SU-DHL-6 (cell line): ENCODE data around the gene RDH8.

Source experiments
- H2AFZ ChIP-seq: fragments of 200-600 bp; sonication (generic); 2 replicates; pipeline ENCODE4 v1.6.1; 2014; ENCODE audit warnings: low read depth, mild to moderate bottlenecking, moderate library complexity, mixed read lengths, antibody characterized with exemption, low read length; ENCODE audit not compliant: severe bottlenecking
- H3F3A ChIP-seq: fragments of 200-600 bp; shearing (Covaris generic); 2 replicates; pipeline ENCODE4 v1.6.0; 2016; ENCODE audit warnings: antibody characterized with exemption, mild to moderate bottlenecking; ENCODE audit not compliant: insufficient read depth
- H3K27ac ChIP-seq: fragments of 200-600 bp; sonication (generic); 2 replicates; pipeline ENCODE4 v1.5.1; 2016; ENCODE audit warnings: low read depth, mild to moderate bottlenecking, low read length, moderate library complexity, mixed read lengths
- H3K27me3 ChIP-seq: fragments of 200-600 bp; sonication (generic), shearing (Covaris generic); 2 replicates; pipeline ENCODE4 v1.6.0; 2014; ENCODE audit warnings: mild to moderate bottlenecking, low read length
- H3K36me3 ChIP-seq: fragments of 200-600 bp; sonication (generic); 2 replicates; pipeline ENCODE4 v1.6.1; 2014; ENCODE audit warnings: mild to moderate bottlenecking, low read length, mixed read lengths
- H3K4me2 ChIP-seq: fragments of 300-600, 200-600 bp; shearing (Covaris generic), sonication (generic); 2 replicates; pipeline ENCODE4 v1.6.0; 2014; ENCODE audit warnings: low read length, low read depth, mild to moderate bottlenecking; ENCODE audit not compliant: poor library complexity, severe bottlenecking
- H3K4me3 ChIP-seq: fragments of 200-600 bp; sonication (generic); 2 replicates; pipeline ENCODE4 v1.5.1; 2014; ENCODE audit warnings: antibody characterized with exemption, low read length, mild to moderate bottlenecking, mixed read lengths; ENCODE audit not compliant: insufficient read depth, poor library complexity, severe bottlenecking
- H3K79me2 ChIP-seq: fragments of 200-600 bp; sonication (generic); 2 replicates; pipeline ENCODE4 v1.6.1; 2014; ENCODE audit warnings: mild to moderate bottlenecking, low read length, moderate library complexity; ENCODE audit not compliant: insufficient read depth
- H3K9ac ChIP-seq: fragments of 200-600 bp; sonication (generic); 2 replicates; pipeline ENCODE4 v1.7.0; 2014; ENCODE audit warnings: mild to moderate bottlenecking, low read length
- H3K9me2 ChIP-seq: fragments of 200-600 bp; sonication (generic); replicated peaks from 2 replicates; pipeline ENCODE4 v1.6.1; 2014; ENCODE audit warnings: low read length; ENCODE audit not compliant: insufficient read depth
- H3K9me3 ChIP-seq: fragments of 200-600 bp; sonication (generic); 2 replicates; pipeline ENCODE4 v1.6.1; 2014; ENCODE audit warnings: low read length, mixed read lengths; ENCODE audit not compliant: insufficient read depth
- H4K20me1 ChIP-seq: fragments of 200-600 bp; sonication (generic); 2 replicates; pipeline ENCODE4 v1.6.1; 2014; ENCODE audit warnings: low read depth, mild to moderate bottlenecking, antibody characterized with exemption, low read length, moderate library complexity, mixed read lengths
- CTCF ChIP-seq: fragments of 200-600 bp; sonication (generic); IDR thresholded peaks from one replicate; pipeline ENCODE4 v1.5.1; 2017; ENCODE audit warnings: antibody characterized with exemption, mild to moderate bottlenecking, low read length, moderate library complexity; ENCODE audit not compliant: insufficient read depth, poor library complexity, severe bottlenecking
- EZH2phosphoT487 ChIP-seq: fragments of 200-600 bp; sonication (generic), shearing (Covaris generic); conservative IDR thresholded peaks from 2 replicates; pipeline ENCODE4 v1.6.1; 2018; ENCODE audit warnings: mild to moderate bottlenecking, antibody characterized with exemption, low read length, moderate library complexity, mixed read lengths

RDH8 gene

GRCh38 chr19:10013316-10013715, at the start of gene RDH8:
Gene RDH8 (plus strand): TSS chr19:10013483. CDS start chr19:10013498, 15 bp downstream.
- H3K4me2 ChIP-seq: no peak within 1 kb of the TSS
- H3K27me3 ChIP-seq: no peaks in the 10 kb centered on the region
- no peak within 1 kb of the TSS for H3K9ac ChIP-seq
- no peaks in the 10 kb centered on the region for H3F3A ChIP-seq
- H3K36me3 ChIP-seq: no peaks in the 10 kb centered on the region
- no peak within 1 kb of the TSS for H3K4me3 ChIP-seq
- H4K20me1 ChIP-seq: no peaks in the 10 kb centered on the region
- no peak within 1 kb of the TSS for H3K27ac ChIP-seq
- TF ChIP-seq EZH2phosphoT487 (no peak), CTCF (no peak)
- no peaks in the 10 kb centered on the region for H3K9me2 ChIP-seq
- no peaks in the 10 kb centered on the region for H3K9me3 ChIP-seq
- no peaks in the 10 kb centered on the region for H3K79me2 ChIP-seq
- no peak within 1 kb of the TSS for H2AFZ ChIP-seq

- no peaks in the 10 kb centered on the region for H4K20me1 ChIP-seq
- H3K36me3 ChIP-seq: no peaks in the 10 kb centered on the region
- TF ChIP-seq EZH2phosphoT487 (no peak), CTCF (no peak)
- no peaks in the 10 kb centered on the region for H3K9me3 ChIP-seq
- H3K27ac ChIP-seq: no peak overlapping the region
- H3K9ac ChIP-seq: no peak overlapping the region
- no peaks in the 10 kb centered on the region for H3K9me2 ChIP-seq
- no peak overlapping the region for H3K4me2 ChIP-seq
- no peaks in the 10 kb centered on the region for H3K27me3 ChIP-seq
- H2AFZ ChIP-seq: no peak overlapping the region
- H3K4me3 ChIP-seq: no peak overlapping the region
- no peaks in the 10 kb centered on the region for H3K79me2 ChIP-seq
- H3F3A ChIP-seq: no peaks in the 10 kb centered on the region
Observed at GRCh38 chr19:9966024-9966423, 47.3 kb upstream of the RDH8 start.

GRCh38 chr19:9966448-9966847, 46.8 kb upstream of the RDH8 start:
- H3K36me3 ChIP-seq: no peaks in the 10 kb centered on the region
- no peaks in the 10 kb centered on the region for H4K20me1 ChIP-seq
- H3K4me3 ChIP-seq: no peak overlapping the region
- no peaks in the 10 kb centered on the region for H3K9me3 ChIP-seq
- H3K79me2 ChIP-seq: no peaks in the 10 kb centered on the region
- no peaks in the 10 kb centered on the region for H3K27me3 ChIP-seq
- H3K9me2 ChIP-seq: no peaks in the 10 kb centered on the region
- H3K4me2 ChIP-seq: no peak overlapping the region
- H3K27ac ChIP-seq: no peak overlapping the region
- TF ChIP-seq CTCF (no peak), EZH2phosphoT487 (no peak)
- H3F3A ChIP-seq: no peaks in the 10 kb centered on the region
- no peak overlapping the region for H3K9ac ChIP-seq
- no peak overlapping the region for H2AFZ ChIP-seq

- Histone ChIP-seq H3K4me3 (no peak overlapping the region), H3K9me3 (no peaks in the 10 kb centered on the region), H3K4me2 (no peak overlapping the region), H2AFZ (no peak overlapping the region), H3K36me3 (no peaks in the 10 kb centered on the region), H3K27me3 (no peaks in the 10 kb centered on the region), H3K9ac (no peak overlapping the region), H3K79me2 (no peaks in the 10 kb centered on the region), H4K20me1 (no peaks in the 10 kb centered on the region), H3K9me2 (no peaks in the 10 kb centered on the region), H3F3A (no peaks in the 10 kb centered on the region), H3K27ac (no peak overlapping the region)
- no peak for TF ChIP-seq CTCF
- TF ChIP-seq EZH2phosphoT487: no peak
Observed at GRCh38 chr19:9967326-9967725, 46.0 kb upstream of the RDH8 start.
